Dermis microvascular lymphatic vessel endothelial cell (primary cell): ENCODE measurements around the gene MRPS21. TPM values are rescaled to one million over a fixed set of nuclear protein-coding genes. Genes with fewer than 3 reads are reported as not detected.
"Not testable (repeated sequence)": the region's sequence is repeated elsewhere in the genome, so short reads cannot be mapped to it uniquely, and the experiment has no call there.

Experiments used
- DNase-seq, 2 donors: peaks; one replicate each; pipeline versions ENCODE4 v3.0.0 to v3.0.0-alpha.2; 2010; ENCODE audit warnings: low read depth in 2 of 2
- total RNA-seq: library from RNA; depleted of rRNA; stranded (reverse); fragments of >200 nt; gene quantifications from 2 replicates; pipeline ENCODE4 v1.2.1, GENCODE V29; 2014

The MRPS21 gene
- total RNA-seq, 1 donor from 2014 or later: 47.4 TPM

- peak; percentile 42 to 76 for DNase-seq
Measured at GRCh38 chr1:150281221-150281757, 12.4 kb upstream of the MRPS21 start.

- DNase-seq: peak; percentile 96 to 97
Measured at GRCh38 chr1:150281758-150282557, 11.7 kb upstream of the MRPS21 start, which contains the start of gene CIART. Gene CIART (plus strand): TSS chr1:150282554. CDS start chr1:150283268, 714 bp downstream.

DNA sequence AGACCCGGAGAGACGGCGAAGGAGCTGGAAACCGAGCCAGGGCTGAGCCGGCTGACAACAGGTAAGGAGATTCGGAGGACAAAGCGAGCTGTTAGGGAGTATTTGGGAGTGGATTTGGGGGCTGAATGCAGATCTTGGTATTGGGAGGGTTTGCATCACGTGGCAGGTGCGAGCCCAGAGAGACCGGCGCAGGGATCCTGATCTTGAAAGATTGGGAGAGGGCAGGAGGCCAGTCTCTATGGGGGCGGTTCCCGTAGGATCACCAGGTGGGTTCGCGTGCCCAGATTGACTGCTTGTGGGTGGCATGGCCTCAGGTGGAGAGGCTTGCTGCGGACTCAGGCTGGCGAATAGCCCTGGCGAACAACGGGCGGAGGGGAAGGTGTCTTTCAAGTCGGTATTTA is 11.1 kb upstream of the MRPS21 start:
- DNase-seq: no peak

DNA sequence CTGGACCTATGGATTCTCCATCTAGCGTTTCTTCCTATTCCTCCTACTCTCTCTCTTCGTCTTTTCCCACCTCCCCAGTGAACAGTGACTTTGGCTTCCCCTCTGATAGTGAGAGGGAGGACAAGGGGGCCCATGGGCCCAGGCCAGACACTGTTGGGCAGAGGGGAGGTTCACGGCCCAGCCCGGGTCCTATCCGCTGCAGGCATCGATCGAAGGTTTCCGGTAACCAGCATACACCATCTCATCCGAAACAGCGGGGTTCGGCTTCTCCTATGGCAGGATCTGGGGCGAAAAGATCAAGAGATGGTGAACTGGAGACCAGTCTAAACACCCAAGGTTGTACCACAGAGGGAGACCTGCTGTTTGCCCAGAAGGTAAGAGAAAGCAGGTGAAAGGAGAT is 10.4 kb upstream of the MRPS21 start:
- DNase-seq: no peak

DNA sequence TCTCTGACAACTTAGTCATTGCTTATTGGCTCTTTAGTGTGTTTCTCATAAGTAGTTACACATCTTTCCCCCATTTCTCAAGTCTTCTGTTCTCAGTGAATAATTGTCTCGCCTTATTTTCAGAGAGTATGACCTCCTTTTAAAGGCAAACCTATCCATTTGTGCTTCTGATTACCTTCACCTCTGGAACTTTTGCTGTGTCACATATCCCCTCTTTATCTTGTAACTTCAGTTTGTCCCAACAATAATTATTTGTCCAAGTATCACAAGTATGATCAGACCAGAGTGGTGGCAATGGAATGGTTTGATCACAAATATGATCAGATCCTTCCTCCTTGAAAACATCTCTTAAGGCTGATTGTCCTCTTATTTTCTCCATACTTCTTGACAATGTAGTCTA is 5.3 kb upstream of the MRPS21 start:
- no peak for DNase-seq

DNA sequence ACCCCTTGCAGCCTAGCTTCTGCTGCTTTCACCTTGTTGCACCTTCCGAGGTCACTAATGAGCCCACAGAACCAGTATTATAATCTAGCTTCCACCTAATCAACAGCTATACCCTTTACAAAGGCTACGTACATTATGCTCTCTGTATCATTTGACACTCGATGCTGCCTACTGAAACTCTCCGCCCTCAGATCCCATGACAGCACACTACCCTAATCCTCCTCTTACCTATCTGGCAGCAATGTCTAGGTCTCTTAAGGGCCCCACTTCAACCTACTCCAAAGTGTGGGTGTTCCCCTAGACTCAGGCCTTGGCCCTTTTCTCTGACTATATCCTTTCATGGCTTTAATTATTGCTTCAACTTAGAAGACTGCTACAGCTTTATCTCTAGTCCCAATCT is 4.8 kb upstream of the MRPS21 start:
- DNase-seq: no peak

DNA sequence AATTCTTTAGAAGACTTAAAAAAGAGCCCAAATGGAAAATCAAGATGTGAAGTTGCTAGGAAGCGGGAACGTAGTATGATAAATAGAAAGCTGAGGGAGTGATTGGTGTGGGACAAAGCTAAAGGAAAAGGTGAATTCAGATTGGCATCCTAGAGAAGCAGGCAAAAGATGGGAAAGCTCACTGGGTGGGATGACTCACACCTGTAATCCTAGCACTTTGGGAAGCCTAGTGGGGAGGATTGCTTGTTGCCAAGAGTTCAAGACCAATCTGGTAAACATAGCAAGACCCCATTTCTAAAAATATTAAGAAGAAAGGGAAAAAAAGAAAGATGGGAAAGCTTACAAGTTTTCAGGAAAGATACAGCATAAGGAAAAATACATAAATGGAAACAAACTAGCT is 1.8 kb downstream of the MRPS21 start:
- DNase-seq: no peak

- no peak for DNase-seq
Measured at GRCh38 chr1:150299716-150300115, 6.1 kb downstream of the MRPS21 start.

- no peak for DNase-seq
Measured at GRCh38 chr1:150302338-150302737, 8.7 kb downstream of the MRPS21 start.

GRCh38 chr1:150302902-150303301 is 9.2 kb downstream of the MRPS21 start:
- DNase-seq: no peak

DNA sequence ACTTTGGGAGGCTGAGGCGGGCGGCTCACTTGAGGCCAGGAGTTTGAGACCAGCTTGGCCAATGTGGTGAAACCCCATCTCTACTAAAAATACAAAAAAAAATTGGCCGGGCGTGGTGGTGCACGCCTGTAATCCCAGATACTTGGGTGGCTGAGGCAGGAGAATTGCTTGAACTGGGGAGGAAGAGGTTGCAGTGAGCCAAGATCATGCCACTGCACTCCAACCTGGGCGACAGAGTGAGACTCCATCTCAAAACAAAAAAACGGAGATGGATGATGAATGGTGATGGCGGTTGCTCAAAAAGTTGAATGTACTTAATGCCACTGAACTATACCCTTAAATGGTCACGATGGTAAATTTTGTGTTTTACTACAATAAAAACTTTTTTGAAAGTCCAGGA is 14.9 kb downstream of the MRPS21 start:
- not testable (repeated sequence) for DNase-seq

DNA sequence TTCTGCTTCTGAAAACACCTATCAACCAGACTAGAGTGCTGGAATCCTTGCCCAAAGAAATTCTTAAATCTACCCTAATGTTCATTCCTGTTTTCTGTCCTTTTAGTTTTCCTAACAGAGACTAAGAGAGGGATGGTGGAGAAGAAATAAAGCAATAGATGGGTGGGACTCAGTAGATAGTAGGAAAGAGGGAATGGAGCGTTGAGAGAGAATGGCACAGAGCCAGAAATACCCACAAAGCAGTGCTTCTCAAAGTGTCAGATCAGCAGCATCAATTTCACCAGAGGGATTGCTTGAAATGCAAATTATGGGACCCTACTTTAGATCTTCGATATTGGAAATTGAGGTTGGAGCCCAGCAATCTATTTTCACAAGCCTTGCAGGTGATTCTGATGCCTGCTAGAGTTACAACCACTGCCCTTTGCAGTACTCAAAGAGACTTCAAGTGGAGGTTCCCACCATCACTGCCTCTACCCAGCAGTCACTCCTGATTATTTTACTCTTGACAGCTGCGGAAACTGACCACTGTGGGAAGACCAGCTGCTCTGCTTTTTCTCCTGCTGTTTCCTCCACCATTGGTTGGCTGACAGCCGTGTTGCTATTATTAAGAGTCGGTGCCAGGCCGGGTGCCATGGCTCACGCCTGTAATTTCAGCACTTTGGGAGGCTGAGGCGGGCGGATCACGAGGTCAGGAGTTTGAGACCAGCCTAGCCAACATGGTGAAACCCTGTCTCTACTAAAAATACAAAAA is 16.3 kb downstream of the MRPS21 start:
- peak in 1 of 2 donors; percentile 59 for DNase-seq

- no peak for DNase-seq
Measured at GRCh38 chr1:150311762-150312161, 18.1 kb downstream of the MRPS21 start.

- not testable (repeated sequence) for DNase-seq
Measured at GRCh38 chr1:150314691-150315090, 21.0 kb downstream of the MRPS21 start.

- DNase-seq: no peak
Measured at GRCh38 chr1:150320667-150320978, 27.0 kb downstream of the MRPS21 start.

DNA sequence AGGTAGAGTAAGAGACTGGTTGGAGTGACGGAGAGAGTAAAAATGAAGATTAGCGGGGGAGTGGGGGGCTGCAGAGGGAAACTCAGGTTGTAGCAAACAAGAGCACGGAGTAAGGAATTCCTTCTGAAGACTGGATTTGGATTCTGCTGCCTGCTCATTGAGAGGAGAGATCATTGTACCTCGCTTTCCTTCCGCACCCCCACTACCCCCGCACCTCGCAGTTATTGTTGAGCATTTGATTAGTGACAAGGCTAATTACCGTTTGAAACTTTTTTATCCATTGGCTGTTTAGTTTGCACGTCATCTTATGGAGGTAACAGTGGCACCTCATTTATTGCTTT is 28.1 kb downstream of the MRPS21 start:
- DNase-seq: no peak

DNA sequence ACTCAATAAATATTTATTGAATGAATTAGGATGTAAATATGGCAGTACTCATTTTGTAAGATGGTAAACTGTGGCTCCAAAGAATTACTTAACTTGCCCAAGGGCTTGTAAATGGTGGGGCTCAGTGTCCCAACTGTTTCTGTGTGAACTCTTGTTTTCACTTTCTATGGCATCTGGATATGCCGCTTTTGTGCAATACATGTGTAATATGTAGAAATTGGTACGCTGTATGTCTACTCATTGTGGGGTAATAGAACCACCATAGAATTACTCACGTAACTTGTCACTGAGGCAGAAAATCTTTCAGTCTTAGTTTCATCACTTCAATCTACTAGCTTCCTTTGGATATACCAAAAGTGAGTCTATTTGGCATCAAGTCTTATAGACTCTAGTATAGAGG is 28.6 kb downstream of the MRPS21 start:
- no peak for DNase-seq

GRCh38 chr1:150332651-150333290 is 39.1 kb downstream of the MRPS21 start:
- no peak for DNase-seq

GRCh38 chr1:150346316-150346715 is 52.7 kb downstream of the MRPS21 start:
- no peak for DNase-seq

GRCh38 chr1:150352866-150353265 is 59.2 kb downstream of the MRPS21 start:
- no peak for DNase-seq
